Right atrium auricular region (tissue), 2 donors: ENCODE data around the gene SEC22A. TPM values are rescaled to one million over a fixed set of nuclear protein-coding genes. Genes with fewer than 3 reads are reported as not detected.

ENCODE experiments used
- DNase-seq: peaks from one replicate; pipeline ENCODE4 v3.0.0-alpha.2; 2019; ENCODE audit warnings: low spot score
- H3K27ac ChIP-seq, 2 donors: fragments of 200-600 bp; sonication (generic); 1 replicate in 1 of 2; 2 replicates in 1 of 2; pipeline ENCODE4 v1.5.1; 2016 to 2019
- H3K27me3 ChIP-seq, 2 donors: fragments of 200-600 bp; sonication (generic); one replicate each; pipeline versions ENCODE4 v1.5.1 to v1.6.0; 2017 to 2019
- H3K36me3 ChIP-seq: fragments of 200-600 bp; sonication (generic); one replicate; pipeline ENCODE4 v1.5.1; 2016
- H3K4me1 ChIP-seq, 2 donors: fragments of 200-600 bp; sonication (generic); one replicate each; pipeline versions ENCODE4 v1.5.1 to v1.6.0; 2017 to 2019
- H3K4me3 ChIP-seq, 2 donors: fragments of 200-600 bp; sonication (generic); 1 replicate in 1 of 2; 2 replicates in 1 of 2; pipeline ENCODE4 v1.5.1; 2017 to 2019; ENCODE audit warnings: mild to moderate bottlenecking in 1 of 2, moderate library complexity in 1 of 2
- H3K9me3 ChIP-seq, 2 donors: fragments of 200-600 bp; sonication (generic); one replicate each; pipeline ENCODE4 v1.5.1; 2019
- CTCF ChIP-seq, 2 donors: fragments of 200-600 bp; sonication (generic); IDR thresholded peaks; one replicate each; pipeline ENCODE4 v1.5.1; 2019; ENCODE audit warnings: antibody characterized with exemption in 2 of 2
- total RNA-seq, 2 donors: library from RNA; depleted of rRNA; stranded (reverse); fragments of >200 nt; gene quantifications; one replicate each; pipeline ENCODE4 v1.1.0, GENCODE V29; 2016

The SEC22A gene
- total RNA-seq, 2 donors from 2014 or later, result 13.7 to 24.2 TPM

GRCh38 chr3:123167686-123168085 lies 34.1 kb upstream of the SEC22A start:
- no peaks in the 10 kb centered on the region for H3K27me3 ChIP-seq
- peaks cover 6% of the 10 kb centered on the region for H3K36me3 ChIP-seq
- no peak for TF ChIP-seq CTCF (IDR thresholded peaks at IDR 0.05)
- no peak overlapping the region for H3K27ac ChIP-seq
- no peak for DNase-seq
- H3K4me3 ChIP-seq, result no peak overlapping the region
- H3K4me1 ChIP-seq, result no peaks in the 10 kb centered on the region
- H3K9me3 ChIP-seq, result peaks cover 0 to 5% of the 10 kb centered on the region in 2 donors

- Histone ChIP-seq H3K36me3 (peaks cover 3% of the 10 kb centered on the region), H3K4me1 (no peaks in the 10 kb centered on the region), H3K27ac (no peak overlapping the region), H3K4me3 (no peak overlapping the region), H3K9me3 (peaks cover 0 to 5% of the 10 kb centered on the region in 2 donors), H3K27me3 (no peaks in the 10 kb centered on the region)
- no peak for DNase-seq
- TF ChIP-seq CTCF (IDR thresholded peaks at IDR 0.05), result no peak
These were observed 33.6 kb upstream of the SEC22A start for GRCh38 chr3:123168122-123168521.

GRCh38 chr3:123168605-123169004 lies 33.1 kb upstream of the SEC22A start:
- TF ChIP-seq CTCF (IDR thresholded peaks at IDR 0.05), result no peak
- no peak for DNase-seq
- H3K4me1 ChIP-seq, result no peaks in the 10 kb centered on the region
- peaks cover 0 to 5% of the 10 kb centered on the region in 2 donors for H3K9me3 ChIP-seq
- no peak overlapping the region for H3K27ac ChIP-seq
- H3K36me3 ChIP-seq, result no peaks in the 10 kb centered on the region
- H3K4me3 ChIP-seq, result no peak overlapping the region
- no peaks in the 10 kb centered on the region for H3K27me3 ChIP-seq

- TF ChIP-seq CTCF (IDR thresholded peaks at IDR 0.05), result no peak
- H3K4me3 ChIP-seq, result no peak overlapping the region
- no peaks in the 10 kb centered on the region for H3K4me1 ChIP-seq
- H3K27me3 ChIP-seq, result no peaks in the 10 kb centered on the region
- DNase-seq, result no peak
- H3K36me3 ChIP-seq, result no peaks in the 10 kb centered on the region
- peaks cover 0 to 5% of the 10 kb centered on the region in 2 donors for H3K9me3 ChIP-seq
- H3K27ac ChIP-seq, result no peak overlapping the region
These were observed 32.2 kb upstream of the SEC22A start for GRCh38 chr3:123169492-123169929.

- Histone ChIP-seq H3K4me3 (no peak overlapping the region), H3K27ac (no peak overlapping the region), H3K27me3 (no peaks in the 10 kb centered on the region), H3K4me1 (no peaks in the 10 kb centered on the region), H3K9me3 (peaks cover 0 to 3% of the 10 kb centered on the region in 2 donors), H3K36me3 (no peaks in the 10 kb centered on the region)
- no peak for TF ChIP-seq CTCF (IDR thresholded peaks at IDR 0.05)
- no peak for DNase-seq
These were observed 31.8 kb upstream of the SEC22A start for GRCh38 chr3:123169930-123170329.

- Histone ChIP-seq H3K4me3 (no peak overlapping the region), H3K36me3 (no peaks in the 10 kb centered on the region), H3K27me3 (no peaks in the 10 kb centered on the region), H3K9me3 (no peaks in the 10 kb centered on the region), H3K27ac (no peak overlapping the region), H3K4me1 (no peaks in the 10 kb centered on the region)
- DNase-seq, result no peak
- no peak for TF ChIP-seq CTCF (IDR thresholded peaks at IDR 0.05)
These were observed 21.0 kb upstream of the SEC22A start for GRCh38 chr3:123180791-123181190.
